ENCODE data around the gene MOB3A. TPM values are rescaled to one million over a fixed set of nuclear protein-coding genes. Genes with fewer than 3 reads are reported as not detected.

Gene MOB3A
- total and polyA plus RNA-seq, 2 experiments from 2014 or later: 2.9 to 5.9 TPM

GRCh38 chr19:2129022-2129421 lies 32.9 kb upstream of the MOB3A start:
- Histone ChIP-seq H3K4me1 (ENCODE audit: insufficient read depth) (no peaks in the 10 kb centered on the region), H3K4me2 (no peak overlapping the region), H2AFZ (no peak overlapping the region), H4K20me1 (replicated peaks; ENCODE audit: insufficient read depth) (peaks cover 14% of the 10 kb centered on the region), H3K27ac (ENCODE audit: low read depth) (no peak overlapping the region), H3F3A (replicated peaks; ENCODE audit: low read depth) (peaks cover 11% of the 10 kb centered on the region; the same call in 1 of the 2 replicates), H3K36me3 (ENCODE audit: insufficient read depth) (peaks cover 32% of the 10 kb centered on the region), H3K4me3 (no peak overlapping the region), H3K9me2 (ENCODE audit: insufficient read depth) (no peaks in the 10 kb centered on the region), H3K27me3 (ENCODE audit: insufficient read depth) (no peaks in the 10 kb centered on the region), H3K79me2 (replicated peaks; ENCODE audit: insufficient read depth) (peaks cover 11% of the 10 kb centered on the region)
- Mint-ChIP-seq H3K4me3 (no peak overlapping the region), H3K4me1 (no peaks in the 10 kb centered on the region; the same call in 2 of the 3 replicates), H3K36me3 (ENCODE audit: low read depth) (peaks cover 75% of the 10 kb centered on the region), H3K27ac (no peak overlapping the region), H3K27me3 (ENCODE audit: insufficient read depth, low read depth, poor library complexity) (peaks cover 7% of the 10 kb centered on the region), H3K9me3 (no peaks in the 10 kb centered on the region)
- ATAC-seq: no peak
- TF ChIP-seq EZH2 (IDR thresholded peaks at IDR 0.05; ENCODE audit: low read depth, unreplicated experiment): no peak
- TF ChIP-seq CREB1 (CRISPR knock-in tag; IDR thresholded peaks at IDR 0.05; ENCODE audit: low read depth): no peak
- no peak for TF ChIP-seq STAT1 (IDR thresholded peaks at IDR 0.05; ENCODE audit: unreplicated experiment)
- TF ChIP-seq ETS1 (IDR thresholded peaks at IDR 0.05): no peak
- TF ChIP-seq NANOG (IDR thresholded peaks at IDR 0.05; ENCODE audit: borderline replicate concordance): no peak
- TF ChIP-seq CTCF (conservative IDR thresholded peaks at IDR 0.05; ENCODE audit: low read depth in 2 of 2): no peak
- TF ChIP-seq JUNB (IDR thresholded peaks at IDR 0.05; ENCODE audit: unreplicated experiment): no peak
- TF ChIP-seq ZNF462 (CRISPR knock-in tag; IDR thresholded peaks at IDR 0.05): no peak
- no peak for TF ChIP-seq ZNF114 (CRISPR knock-in tag; IDR thresholded peaks at IDR 0.05)
- no peak for TF ChIP-seq POLR2AphosphoS5 (IDR thresholded peaks at IDR 0.05; ENCODE audit: low read depth)
- no peak for TF ChIP-seq ZNF331 (CRISPR knock-in tag; IDR thresholded peaks at IDR 0.05; ENCODE audit: low read depth)
- TF ChIP-seq EZH2phosphoT487 (IDR thresholded peaks at IDR 0.05; ENCODE audit: unreplicated experiment): no peak
- TF ChIP-seq REST (IDR thresholded peaks at IDR 0.05; ENCODE audit: unreplicated experiment): no peak
- no peak for DNase-seq (ENCODE audit: low spot score)
